ENCODE measurements around the gene TARBP2. TPM values are rescaled to one million over a fixed set of nuclear protein-coding genes. Genes with fewer than 3 reads are reported as not detected.

Gene TARBP2
- total and polyA plus RNA-seq, 2 donors from 2014 or later, result 32.5 to 36.3 TPM

DNA sequence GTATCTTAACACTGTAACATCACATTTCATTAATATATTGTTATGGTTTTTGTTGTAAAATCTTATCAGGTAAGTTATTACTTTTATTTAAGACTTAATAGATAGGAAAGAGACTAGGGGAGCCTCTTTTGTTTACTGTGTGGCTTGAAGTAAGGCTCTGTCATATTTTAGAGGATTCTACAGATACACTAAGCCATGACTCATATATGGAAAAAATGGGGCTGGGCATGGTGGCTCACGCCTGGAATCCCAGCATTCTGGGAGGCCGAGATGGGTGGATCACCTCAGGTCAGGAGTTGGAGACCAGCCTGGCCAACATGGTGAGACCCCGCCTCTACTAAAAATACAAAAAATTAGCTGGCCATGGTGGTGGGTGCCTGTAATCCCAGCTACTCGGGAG is 29.8 kb downstream of the TARBP2 start:
- FAIRE-seq (no peak), DNase-seq (no peak)
- Histone ChIP-seq H3K27ac (ENCODE audit: low read depth in 2 of 2, low read length in 2 of 2) (no peak overlapping the region), H3K4me1 (ENCODE audit: control insufficient read depth in 2 of 3, insufficient read depth in 2 of 3, low read depth in 1 of 3, low read length in 3 of 3) (no peaks in the 10 kb centered on the region), H3K4me3 (ENCODE audit: low read length in 3 of 3) (no peak overlapping the region), H3K9me3 (ENCODE audit: control insufficient read depth in 2 of 3, insufficient read depth in 1 of 3, low read length in 3 of 3) (no peaks in the 10 kb centered on the region), H3K9ac (ENCODE audit: low read length in 3 of 3) (no peak overlapping the region), H3K27me3 (ENCODE audit: control insufficient read depth, insufficient read depth, low read length) (no peaks in the 10 kb centered on the region), H3K36me3 (ENCODE audit: control insufficient read depth in 2 of 3, insufficient read depth in 3 of 3, low read length in 3 of 3) (peaks cover 12 to 45% (median 35%) of the 10 kb centered on the region in 3 donors)
- TF ChIP-seq, protein P1, sequence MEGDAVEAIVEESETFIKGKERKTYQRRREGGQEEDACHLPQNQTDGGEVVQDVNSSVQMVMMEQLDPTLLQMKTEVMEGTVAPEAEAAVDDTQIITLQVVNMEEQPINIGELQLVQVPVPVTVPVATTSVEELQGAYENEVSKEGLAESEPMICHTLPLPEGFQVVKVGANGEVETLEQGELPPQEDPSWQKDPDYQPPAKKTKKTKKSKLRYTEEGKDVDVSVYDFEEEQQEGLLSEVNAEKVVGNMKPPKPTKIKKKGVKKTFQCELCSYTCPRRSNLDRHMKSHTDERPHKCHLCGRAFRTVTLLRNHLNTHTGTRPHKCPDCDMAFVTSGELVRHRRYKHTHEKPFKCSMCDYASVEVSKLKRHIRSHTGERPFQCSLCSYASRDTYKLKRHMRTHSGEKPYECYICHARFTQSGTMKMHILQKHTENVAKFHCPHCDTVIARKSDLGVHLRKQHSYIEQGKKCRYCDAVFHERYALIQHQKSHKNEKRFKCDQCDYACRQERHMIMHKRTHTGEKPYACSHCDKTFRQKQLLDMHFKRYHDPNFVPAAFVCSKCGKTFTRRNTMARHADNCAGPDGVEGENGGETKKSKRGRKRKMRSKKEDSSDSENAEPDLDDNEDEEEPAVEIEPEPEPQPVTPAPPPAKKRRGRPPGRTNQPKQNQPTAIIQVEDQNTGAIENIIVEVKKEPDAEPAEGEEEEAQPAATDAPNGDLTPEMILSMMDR (IDR thresholded peaks at IDR 0.05; ENCODE audit: borderline replicate concordance, extremely low read depth, insufficient read depth), result no peak
- intact Hi-C loops (cut with DNase I), result no loop called here

DNA sequence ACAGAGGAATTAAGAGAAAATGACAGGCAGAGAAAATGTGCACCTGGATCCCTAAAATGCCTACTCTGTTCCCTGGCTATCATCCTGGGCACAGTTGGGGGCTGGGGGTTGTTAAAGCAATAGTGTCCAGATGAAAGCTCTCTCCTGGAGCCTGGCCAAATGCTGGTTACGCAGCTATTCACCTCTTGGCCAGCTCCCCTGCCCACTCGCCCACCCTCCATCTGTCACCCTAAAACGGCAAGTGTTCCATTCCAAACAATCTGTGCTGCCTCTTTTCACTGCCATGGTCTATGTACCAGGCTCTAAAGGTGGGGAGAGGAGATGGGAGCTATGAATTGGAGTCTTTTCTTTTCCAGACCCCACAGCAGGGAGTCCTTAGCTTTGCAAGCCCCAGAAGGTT is 30.9 kb downstream of the TARBP2 start:
- FAIRE-seq (no peak), DNase-seq (no peak)
- TF ChIP-seq, protein P1 (IDR thresholded peaks at IDR 0.05; ENCODE audit: borderline replicate concordance, extremely low read depth, insufficient read depth), result no peak
- Histone ChIP-seq H3K4me1 (ENCODE audit: control insufficient read depth in 2 of 3, insufficient read depth in 2 of 3, low read depth in 1 of 3, low read length in 3 of 3) (no peaks in the 10 kb centered on the region), H3K4me3 (ENCODE audit: low read length in 3 of 3) (no peak overlapping the region), H3K9me3 (ENCODE audit: control insufficient read depth in 2 of 3, insufficient read depth in 1 of 3, low read length in 3 of 3) (no peaks in the 10 kb centered on the region), H3K36me3 (ENCODE audit: control insufficient read depth in 2 of 3, insufficient read depth in 3 of 3, low read length in 3 of 3) (peaks cover 12 to 54% (median 38%) of the 10 kb centered on the region in 3 donors), H3K27ac (ENCODE audit: low read depth in 2 of 2, low read length in 2 of 2) (no peak overlapping the region), H3K27me3 (ENCODE audit: control insufficient read depth, insufficient read depth, low read length) (no peaks in the 10 kb centered on the region), H3K9ac (ENCODE audit: low read length in 3 of 3) (no peak overlapping the region)
- intact Hi-C loops (cut with DNase I), result no loop called here

GRCh38 chr12:53532524-53533445 is 31.7 kb downstream of the TARBP2 start:
- Histone ChIP-seq H3K4me3 (ENCODE audit: low read length in 3 of 3) (no peak overlapping the region), H3K27me3 (ENCODE audit: control insufficient read depth, insufficient read depth, low read length) (no peaks in the 10 kb centered on the region), H3K27ac (ENCODE audit: low read depth in 2 of 2, low read length in 2 of 2) (no peak overlapping the region), H3K9ac (ENCODE audit: low read length in 3 of 3) (no peak overlapping the region), H3K36me3 (ENCODE audit: control insufficient read depth in 2 of 3, insufficient read depth in 3 of 3, low read length in 3 of 3) (peaks cover 12 to 60% (median 42%) of the 10 kb centered on the region in 3 donors), H3K4me1 (ENCODE audit: control insufficient read depth in 2 of 3, insufficient read depth in 2 of 3, low read depth in 1 of 3, low read length in 3 of 3) (no peaks in the 10 kb centered on the region), H3K9me3 (ENCODE audit: control insufficient read depth in 2 of 3, insufficient read depth in 1 of 3, low read length in 3 of 3) (no peaks in the 10 kb centered on the region)
- DNase-seq (no peak), FAIRE-seq (no peak)
- intact Hi-C loops (cut with DNase I), result no loop called here
- TF ChIP-seq, protein P1 (IDR thresholded peaks at IDR 0.05; ENCODE audit: borderline replicate concordance, extremely low read depth, insufficient read depth), result no peak
